ENCODE measurements around the gene CARD14.
A peak's percentile ranks its signal among the peaks of the same experiment; 100 is the strongest.
"Not testable (repeated sequence)": the region's sequence is repeated elsewhere in the genome, so short reads cannot be mapped to it uniquely, and the experiment has no call there.

CARD14 gene

GRCh38 chr17:80138856-80139426 lies 30.9 kb upstream of the CARD14 start:
- no peak overlapping the region for H3K27ac Mint-ChIP-seq (ENCODE audit: low read depth)
- DNase-seq (ENCODE audit: low spot score in 2 of 2) (no peak), ATAC-seq (replicated peaks; ENCODE audit: extremely low read depth, poor library complexity, severe bottlenecking) (no peak)
- H3K4me1 Mint-ChIP-seq, result no peaks in the 10 kb centered on the region
- peaks cover 85% of the 10 kb centered on the region for H3K36me3 Mint-ChIP-seq (ENCODE audit: insufficient read depth)
- H3K9me3 Mint-ChIP-seq, result no peaks in the 10 kb centered on the region
- no peak overlapping the region for H3K4me3 Mint-ChIP-seq
- no peaks in the 10 kb centered on the region for H3K27me3 Mint-ChIP-seq

DNA sequence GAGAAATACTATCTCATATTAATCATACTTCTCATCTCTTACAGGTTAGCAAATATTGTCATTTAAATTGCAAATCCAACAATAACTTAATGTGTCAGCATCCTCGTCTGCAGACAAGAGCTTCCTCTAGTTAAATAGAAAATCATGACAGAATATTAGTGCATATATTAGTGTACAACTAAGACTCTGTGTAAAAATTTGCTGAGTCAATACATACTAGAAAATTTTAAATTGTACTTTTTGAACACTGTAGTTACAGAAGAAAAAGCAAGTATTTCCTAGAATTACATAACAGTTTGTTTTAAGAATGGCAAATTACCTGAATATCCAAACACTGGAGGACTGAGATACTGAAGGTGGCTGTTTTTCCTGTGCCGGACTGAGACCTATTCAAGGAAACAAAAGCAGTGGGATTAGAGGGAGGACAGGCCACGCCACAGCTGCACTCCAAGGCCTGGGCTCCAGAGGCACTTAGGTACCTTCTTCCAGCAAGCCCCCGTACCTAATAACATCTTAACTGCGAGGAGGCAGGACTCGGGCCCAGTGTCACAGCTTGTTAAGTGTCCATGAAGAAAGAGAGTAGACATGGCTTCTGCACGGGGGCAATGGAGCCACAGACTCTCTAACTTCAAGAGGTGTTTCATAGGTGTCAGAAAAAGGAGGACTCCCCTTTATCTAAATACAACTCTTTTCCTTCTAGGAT lies 28.2 kb upstream of the CARD14 start:
- Mint-ChIP-seq H3K27ac (ENCODE audit: low read depth) (no peak overlapping the region), H3K36me3 (ENCODE audit: insufficient read depth) (peaks cover 67% of the 10 kb centered on the region), H3K4me3 (no peak overlapping the region), H3K4me1 (peaks cover 14% of the 10 kb centered on the region), H3K27me3 (no peaks in the 10 kb centered on the region), H3K9me3 (no peaks in the 10 kb centered on the region)
- ATAC-seq (replicated peaks; ENCODE audit: extremely low read depth, poor library complexity, severe bottlenecking) (no peak), DNase-seq (ENCODE audit: low spot score in 2 of 2) (no peak)

DNA sequence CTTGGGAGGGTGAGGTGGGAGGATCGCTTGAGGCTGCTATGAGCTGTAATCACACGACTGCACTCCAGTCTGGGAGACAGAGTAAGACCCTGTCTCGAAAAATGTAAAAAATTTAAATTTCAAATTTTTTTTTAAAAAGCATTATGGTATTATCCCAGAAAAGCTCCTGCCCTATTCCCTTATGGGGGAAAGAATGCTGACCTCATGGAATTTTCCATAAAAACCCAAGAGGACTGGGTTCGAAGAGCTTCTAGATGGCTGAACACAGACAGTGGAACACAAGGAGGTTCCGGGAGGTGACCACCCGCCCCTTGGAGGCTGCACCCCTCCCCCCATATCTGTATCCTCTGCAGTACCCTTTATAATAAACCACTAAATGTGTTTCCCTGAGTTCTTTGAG lies 26.9 kb upstream of the CARD14 start:
- no peak overlapping the region for H3K4me3 Mint-ChIP-seq
- ATAC-seq (replicated peaks; ENCODE audit: extremely low read depth, poor library complexity, severe bottlenecking) (no peak), DNase-seq (ENCODE audit: low spot score in 2 of 2) (no peak)
- H3K4me1 Mint-ChIP-seq, result peaks cover 14% of the 10 kb centered on the region
- H3K27me3 Mint-ChIP-seq, result no peaks in the 10 kb centered on the region
- no peaks in the 10 kb centered on the region for H3K9me3 Mint-ChIP-seq
- no peak overlapping the region for H3K27ac Mint-ChIP-seq (ENCODE audit: low read depth)
- H3K36me3 Mint-ChIP-seq (ENCODE audit: insufficient read depth), result peaks cover 62% of the 10 kb centered on the region

- peaks cover 43% of the 10 kb centered on the region for H3K36me3 Mint-ChIP-seq (ENCODE audit: insufficient read depth)
Measured at GRCh38 chr17:80145076-80146075, 24.5 kb upstream of the CARD14 start.

DNA sequence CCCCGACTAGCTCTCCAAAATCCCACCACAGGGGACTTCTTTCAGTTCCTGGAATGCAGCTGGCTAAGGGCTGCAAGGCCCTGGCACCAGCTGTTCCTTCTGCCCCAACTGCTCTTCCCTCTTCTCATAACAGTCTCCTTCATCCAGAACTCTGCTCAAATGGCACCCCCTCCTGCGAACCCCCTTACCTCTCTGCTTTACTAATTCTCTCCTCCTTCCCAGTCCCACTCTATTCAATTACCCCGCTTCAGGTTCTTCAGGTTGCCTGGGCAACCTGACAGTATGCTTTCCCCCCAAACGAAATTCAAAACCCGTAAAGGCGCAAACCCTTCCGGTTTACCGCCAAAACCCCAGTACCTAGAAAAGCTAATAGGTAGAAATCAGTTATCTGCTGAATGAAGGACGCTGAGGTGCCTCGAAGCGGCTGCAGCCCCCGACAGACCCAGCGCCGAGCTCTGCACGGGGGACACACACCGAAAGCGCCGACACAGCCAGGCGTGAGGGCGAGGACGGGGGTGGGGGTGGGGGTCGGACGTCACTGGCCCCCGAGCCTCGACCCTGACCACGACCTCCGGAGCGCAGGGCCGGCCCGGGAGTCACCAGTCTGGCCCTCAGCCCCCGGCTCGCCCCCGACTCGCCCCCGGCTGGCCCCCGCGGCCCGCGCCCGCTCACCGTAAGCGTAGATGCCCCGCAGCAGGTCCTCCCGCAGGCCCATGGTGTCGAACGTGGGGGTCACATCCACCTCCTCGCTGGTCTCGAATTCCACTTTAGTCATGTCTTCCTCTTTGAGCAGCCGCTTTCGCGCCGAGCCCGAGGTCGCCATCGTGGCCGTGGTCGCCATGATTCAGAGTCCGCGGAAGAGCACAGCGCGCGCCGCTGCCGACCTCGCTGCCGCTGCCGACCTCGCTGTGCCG lies 23.5 kb upstream of the CARD14 start:
- no peaks in the 10 kb centered on the region for H3K27me3 Mint-ChIP-seq
- H3K27ac Mint-ChIP-seq (ENCODE audit: low read depth), result peak overlapping the region; percentile 87
- peaks cover 34% of the 10 kb centered on the region for H3K36me3 Mint-ChIP-seq (ENCODE audit: insufficient read depth)
- peak overlapping the region; percentile 81 for H3K4me3 Mint-ChIP-seq
- ATAC-seq (replicated peaks; ENCODE audit: extremely low read depth, poor library complexity, severe bottlenecking) (no peak), DNase-seq (ENCODE audit: low spot score in 2 of 2) (no peak)
- H3K9me3 Mint-ChIP-seq, result no peaks in the 10 kb centered on the region
- peaks cover 19% of the 10 kb centered on the region for H3K4me1 Mint-ChIP-seq

More at GRCh38 chr17:80145076-80146075, 24.5 kb upstream of the CARD14 start:
- Mint-ChIP-seq H3K27ac (ENCODE audit: low read depth) (peak overlapping the region; percentile 87), H3K27me3 (no peaks in the 10 kb centered on the region), H3K9me3 (no peaks in the 10 kb centered on the region), H3K4me1 (peaks cover 19% of the 10 kb centered on the region), H3K4me3 (peak overlapping the region; percentile 81)
- DNase-seq (ENCODE audit: low spot score in 2 of 2), result no peak
- ATAC-seq (replicated peaks; ENCODE audit: extremely low read depth, poor library complexity, severe bottlenecking), result no peak

GRCh38 chr17:80147035-80147822 lies 22.6 kb upstream of the CARD14 start, which contains the start of gene EIF4A3:
EIF4A3 (minus strand) TSS chr17:80147128; CDS start chr17:80146961, 167 bp downstream.
- Mint-ChIP-seq H3K27ac (ENCODE audit: low read depth) (peak within 1 kb of the TSS; percentile 87), H3K36me3 (ENCODE audit: insufficient read depth) (peaks cover 26% of the 10 kb centered on the region), H3K9me3 (peaks cover 4% of the 10 kb centered on the region), H3K4me3 (peak within 1 kb of the TSS; percentile 81), H3K4me1 (peaks cover 23% of the 10 kb centered on the region), H3K27me3 (no peaks in the 10 kb centered on the region)
- ATAC-seq (replicated peaks; ENCODE audit: extremely low read depth, poor library complexity, severe bottlenecking) (peak; percentile 96), DNase-seq (ENCODE audit: low spot score in 2 of 2) (peak; percentile 84 to 97)

DNA sequence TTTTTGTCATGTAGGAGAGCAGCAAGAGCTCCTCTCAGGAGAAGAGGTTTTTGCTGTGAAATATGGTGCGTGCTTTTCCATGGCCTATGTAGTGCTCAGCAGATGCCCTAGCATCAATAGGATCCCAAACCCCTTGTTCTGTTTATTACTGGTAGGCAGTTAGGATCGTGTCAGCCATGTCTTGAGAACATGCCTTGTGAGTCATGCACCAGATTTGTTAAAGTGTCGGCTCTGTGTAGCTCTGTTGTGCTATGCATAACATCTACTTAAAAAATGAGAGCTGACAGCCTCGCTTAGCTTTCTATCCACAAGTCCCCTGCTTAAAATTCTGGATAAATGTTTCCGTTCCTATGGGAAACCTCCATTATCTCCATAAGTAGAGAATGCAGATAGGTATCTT lies 18.5 kb upstream of the CARD14 start:
- H3K27me3 Mint-ChIP-seq, result no peaks in the 10 kb centered on the region
- H3K9me3 Mint-ChIP-seq, result peaks cover 10% of the 10 kb centered on the region
- H3K4me1 Mint-ChIP-seq, result peaks cover 15% of the 10 kb centered on the region
- H3K36me3 Mint-ChIP-seq (ENCODE audit: insufficient read depth), result peaks cover 10% of the 10 kb centered on the region
- no peak overlapping the region for H3K27ac Mint-ChIP-seq (ENCODE audit: low read depth)
- ATAC-seq (replicated peaks; ENCODE audit: extremely low read depth, poor library complexity, severe bottlenecking) (no peak), DNase-seq (ENCODE audit: low spot score in 2 of 2) (no peak)
- no peak overlapping the region for H3K4me3 Mint-ChIP-seq

GRCh38 chr17:80152081-80152702 lies 17.6 kb upstream of the CARD14 start:
- DNase-seq (ENCODE audit: low spot score in 2 of 2) (no peak), ATAC-seq (replicated peaks; ENCODE audit: extremely low read depth, poor library complexity, severe bottlenecking) (no peak)
- peaks cover 14% of the 10 kb centered on the region for H3K4me1 Mint-ChIP-seq
- H3K36me3 Mint-ChIP-seq (ENCODE audit: insufficient read depth), result peaks cover 7% of the 10 kb centered on the region
- H3K9me3 Mint-ChIP-seq, result peaks cover 10% of the 10 kb centered on the region
- no peak overlapping the region for H3K4me3 Mint-ChIP-seq
- H3K27me3 Mint-ChIP-seq, result no peaks in the 10 kb centered on the region
- H3K27ac Mint-ChIP-seq (ENCODE audit: low read depth), result no peak overlapping the region

DNA sequence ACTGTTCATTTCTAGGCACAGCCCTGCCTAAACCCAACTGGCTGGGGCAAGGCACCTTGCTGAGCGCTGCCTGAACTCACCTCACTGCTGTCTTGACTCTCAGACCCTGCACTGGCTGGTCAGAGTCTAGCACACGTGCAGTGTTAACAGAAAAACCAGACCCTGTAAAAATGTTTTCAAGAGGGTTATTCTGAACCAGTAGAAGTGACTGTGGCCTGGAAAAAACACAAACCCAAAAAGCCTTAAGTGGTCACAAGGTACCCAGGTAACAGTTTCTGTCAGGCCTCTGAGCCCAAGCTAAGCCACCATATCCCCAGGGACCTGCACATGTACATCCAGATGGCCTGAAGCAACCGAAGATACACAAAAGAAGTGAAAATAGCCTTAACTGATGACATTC lies 16.8 kb upstream of the CARD14 start:
- H3K27ac Mint-ChIP-seq (ENCODE audit: low read depth), result no peak overlapping the region
- H3K9me3 Mint-ChIP-seq, result peaks cover 10% of the 10 kb centered on the region
- H3K4me3 Mint-ChIP-seq, result no peak overlapping the region
- DNase-seq (ENCODE audit: low spot score in 2 of 2) (no peak), ATAC-seq (replicated peaks; ENCODE audit: extremely low read depth, poor library complexity, severe bottlenecking) (no peak)
- no peaks in the 10 kb centered on the region for H3K27me3 Mint-ChIP-seq
- peaks cover 14% of the 10 kb centered on the region for H3K4me1 Mint-ChIP-seq
- H3K36me3 Mint-ChIP-seq (ENCODE audit: insufficient read depth), result peaks cover 2% of the 10 kb centered on the region

GRCh38 chr17:80154166-80154565 lies 15.7 kb upstream of the CARD14 start:
- DNase-seq (ENCODE audit: low spot score in 2 of 2) (no peak), ATAC-seq (replicated peaks; ENCODE audit: extremely low read depth, poor library complexity, severe bottlenecking) (no peak)
- Mint-ChIP-seq H3K4me3 (no peak overlapping the region), H3K9me3 (peaks cover 10% of the 10 kb centered on the region), H3K4me1 (peaks cover 9% of the 10 kb centered on the region), H3K27me3 (peaks cover 2% of the 10 kb centered on the region), H3K27ac (ENCODE audit: low read depth) (no peak overlapping the region), H3K36me3 (ENCODE audit: insufficient read depth) (no peaks in the 10 kb centered on the region)

- not testable (repeated sequence) for DNase-seq (ENCODE audit: low spot score in 2 of 2); H3K27ac Mint-ChIP-seq (ENCODE audit: low read depth); H3K36me3 Mint-ChIP-seq (ENCODE audit: insufficient read depth); H3K4me3 Mint-ChIP-seq; ATAC-seq (replicated peaks; ENCODE audit: extremely low read depth, poor library complexity, severe bottlenecking)
- Mint-ChIP-seq H3K9me3 (peaks cover 10% of the 10 kb centered on the region), H3K4me1 (peaks cover 12% of the 10 kb centered on the region), H3K27me3 (peaks cover 17% of the 10 kb centered on the region)
Measured at GRCh38 chr17:80155600-80155999, 14.2 kb upstream of the CARD14 start.

All from central memory CD8-positive, alpha-beta T cell (primary cell).